OCI-LY3 (cell line): ENCODE results near the gene PTPRA.

Source experiments
- H2AFZ ChIP-seq: fragments of 200-600, 300-600 bp; shearing (Covaris generic); 2 replicates; pipeline ENCODE4 v1.6.0; 2014; ENCODE audit warnings: antibody characterized with exemption, low read depth, low read length
- H3K27ac ChIP-seq: fragments of 200-600, 300-600 bp; sonication (generic); 2 replicates; pipeline ENCODE4 v1.5.1; 2014; ENCODE audit warnings: mild to moderate bottlenecking, low read length, moderate library complexity, mixed read lengths
- H3K27me3 ChIP-seq: fragments of 200-600, 300-600 bp; sonication (generic); 2 replicates; pipeline ENCODE4 v1.6.1; 2014; ENCODE audit warnings: low read depth, low read length, mixed read lengths
- H3K36me3 ChIP-seq: fragments of 200-600, 300-600 bp; sonication (generic); replicated peaks from 2 replicates; pipeline ENCODE3; 2014; ENCODE audit warnings: low read depth, low read length, mixed read lengths
- H3K4me1 ChIP-seq: fragments of 300-600, 200-600 bp; sonication (generic); 2 replicates; pipeline ENCODE4 v1.6.1; 2014; ENCODE audit warnings: low read length, mixed read lengths
- H3K4me2 ChIP-seq: fragments of 200-600, 300-600 bp; sonication (generic); 2 replicates; pipeline ENCODE4 v1.6.1; 2014; ENCODE audit warnings: low read length, mixed read lengths
- H3K4me3 ChIP-seq: fragments of 300-600, 200-600 bp; sonication (generic); 2 replicates; pipeline ENCODE4 v1.5.1; 2014; ENCODE audit warnings: antibody characterized with exemption, mild to moderate bottlenecking, low read length, moderate library complexity
- H3K79me2 ChIP-seq: fragments of 300-600, 200-600 bp; shearing (Covaris generic); 2 replicates; pipeline ENCODE4 v1.6.1; 2014; ENCODE audit warnings: mild to moderate bottlenecking, low read length, mixed read lengths
- H3K9ac ChIP-seq: fragments of 300-600, 200-600 bp; shearing (Covaris generic); 2 replicates; pipeline ENCODE4 v1.6.0; 2014; ENCODE audit warnings: mild to moderate bottlenecking, low read length, moderate library complexity
- H3K9me3 ChIP-seq: fragments of 200-600, 300-600 bp; shearing (Covaris generic); 2 replicates; pipeline ENCODE4 v1.6.1; 2014; ENCODE audit warnings: low read length, mixed read lengths; ENCODE audit not compliant: insufficient read depth
- H4K20me1 ChIP-seq: fragments of 200-600, 300-600 bp; sonication (generic); 2 replicates; pipeline ENCODE4 v1.6.1; 2016; ENCODE audit warnings: low read length, mixed read lengths; ENCODE audit not compliant: insufficient read depth
- CTCF ChIP-seq: fragments of 200-600, 300-600 bp; sonication (generic); IDR thresholded peaks from 2 replicates; pipeline ENCODE4 v1.5.1; 2014; ENCODE audit warnings: antibody characterized with exemption, low read length, low read depth
- EZH2phosphoT487 ChIP-seq: fragments of 200-600 bp; shearing (Covaris generic); IDR thresholded peaks from 2 replicates; pipeline ENCODE4 v1.6.1; 2018; ENCODE audit warnings: antibody characterized with exemption, mixed run types, low read depth

The PTPRA gene

GRCh38 chr20:2859330-2860121 lies 13.8 kb upstream of the PTPRA start:
- Histone ChIP-seq H3K27ac (no peak overlapping the region), H3K36me3 (no peaks in the 10 kb centered on the region), H4K20me1 (0 out of 2 replicates have a peak, but pooled peaks cover 2% of the 10 kb centered on the region), H3K4me1 (no peaks in the 10 kb centered on the region), H2AFZ (no peak overlapping the region), H3K79me2 (no peaks in the 10 kb centered on the region), H3K4me2 (no peak overlapping the region), H3K9me3 (no peaks in the 10 kb centered on the region), H3K4me3 (no peak overlapping the region), H3K27me3 (no peaks in the 10 kb centered on the region), H3K9ac (no peak overlapping the region)
- no peak for TF ChIP-seq CTCF
- TF ChIP-seq EZH2phosphoT487 = no peak

GRCh38 chr20:2864626-2865025 lies 8.7 kb upstream of the PTPRA start:
- TF ChIP-seq EZH2phosphoT487 (no peak), CTCF (no peak)
- Histone ChIP-seq H3K9me3 (no peaks in the 10 kb centered on the region), H3K4me2 (no peak overlapping the region), H3K79me2 (no peaks in the 10 kb centered on the region), H2AFZ (no peak overlapping the region), H3K4me3 (no peak overlapping the region), H3K9ac (no peak overlapping the region), H3K27me3 (no peaks in the 10 kb centered on the region), H3K27ac (no peak overlapping the region), H4K20me1 (no peaks in the 10 kb centered on the region), H3K36me3 (peaks cover 3% of the 10 kb centered on the region), H3K4me1 (no peaks in the 10 kb centered on the region)

- TF ChIP-seq EZH2phosphoT487 = no peak
- Histone ChIP-seq H3K36me3 (peaks cover 3% of the 10 kb centered on the region), H3K9me3 (no peaks in the 10 kb centered on the region), H3K4me1 (no peaks in the 10 kb centered on the region), H3K27ac (no peak overlapping the region), H3K4me3 (no peak overlapping the region), H4K20me1 (no peaks in the 10 kb centered on the region), H3K79me2 (no peaks in the 10 kb centered on the region), H3K9ac (no peak overlapping the region), H3K4me2 (no peak overlapping the region), H3K27me3 (no peaks in the 10 kb centered on the region), H2AFZ (no peak overlapping the region)
Observed at GRCh38 chr20:2865101-2865500, 8.2 kb upstream of the PTPRA start.

- no peaks in the 10 kb centered on the region for H3K9me3 ChIP-seq
- H3K79me2 ChIP-seq = no peaks in the 10 kb centered on the region
- H3K36me3 ChIP-seq = peaks cover 3% of the 10 kb centered on the region
- no peak overlapping the region for H3K4me3 ChIP-seq
- H3K4me2 ChIP-seq = no peak overlapping the region
- no peaks in the 10 kb centered on the region for H4K20me1 ChIP-seq
- H3K4me1 ChIP-seq = no peaks in the 10 kb centered on the region
- TF ChIP-seq CTCF = peak; percentile 27
- TF ChIP-seq EZH2phosphoT487 = no peak
- no peak overlapping the region for H3K27ac ChIP-seq
- no peak overlapping the region for H2AFZ ChIP-seq
- no peaks in the 10 kb centered on the region for H3K27me3 ChIP-seq
- H3K9ac ChIP-seq = no peak overlapping the region
Observed at GRCh38 chr20:2865630-2866029, 7.7 kb upstream of the PTPRA start.
